Measurements from ENCODE around the gene PLCG2. TPM values are rescaled to one million over a fixed set of nuclear protein-coding genes. Genes with fewer than 3 reads are reported as not detected.
"Not testable (repeated sequence)": the region's sequence is repeated elsewhere in the genome, so short reads cannot be mapped to it uniquely, and the experiment has no call there.

The PLCG2 gene
- total RNA-seq, 1 donor from 2014 or later: 47.7 TPM

DNA sequence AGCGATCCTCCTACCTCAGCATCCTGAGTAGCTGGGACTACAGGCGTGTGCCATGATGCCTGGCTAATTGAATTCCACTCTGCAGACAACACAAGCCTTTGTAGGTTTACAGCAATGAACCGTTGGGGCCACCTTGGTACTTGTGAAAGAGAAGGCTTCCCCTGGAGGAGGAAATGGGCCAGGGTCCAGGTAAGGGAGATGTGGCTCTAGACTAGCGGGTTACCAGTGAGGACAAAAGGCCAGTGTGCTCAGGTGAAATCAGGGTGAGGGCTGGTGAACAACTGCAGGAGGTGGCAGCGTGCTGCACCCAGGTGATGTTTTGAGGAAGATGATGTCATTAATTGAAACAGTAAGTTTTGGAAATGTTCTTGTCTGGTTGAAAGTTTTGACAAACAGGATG lies 225.5 kb downstream of the PLCG2 start:
- intact Hi-C loops (cut with DNase I): no loop called here
- ATAC-seq: no peak
- Histone ChIP-seq H3K27me3 (ENCODE audit: low read depth) (no peaks in the 10 kb centered on the region), H3K4me1 (no peaks in the 10 kb centered on the region), H3K36me3 (peaks cover 3% of the 10 kb centered on the region), H3K27ac (no peak overlapping the region), H3K4me3 (no peak overlapping the region), H3K9me3 (peaks cover 8% of the 10 kb centered on the region)
- TF ChIP-seq, protein P1, sequence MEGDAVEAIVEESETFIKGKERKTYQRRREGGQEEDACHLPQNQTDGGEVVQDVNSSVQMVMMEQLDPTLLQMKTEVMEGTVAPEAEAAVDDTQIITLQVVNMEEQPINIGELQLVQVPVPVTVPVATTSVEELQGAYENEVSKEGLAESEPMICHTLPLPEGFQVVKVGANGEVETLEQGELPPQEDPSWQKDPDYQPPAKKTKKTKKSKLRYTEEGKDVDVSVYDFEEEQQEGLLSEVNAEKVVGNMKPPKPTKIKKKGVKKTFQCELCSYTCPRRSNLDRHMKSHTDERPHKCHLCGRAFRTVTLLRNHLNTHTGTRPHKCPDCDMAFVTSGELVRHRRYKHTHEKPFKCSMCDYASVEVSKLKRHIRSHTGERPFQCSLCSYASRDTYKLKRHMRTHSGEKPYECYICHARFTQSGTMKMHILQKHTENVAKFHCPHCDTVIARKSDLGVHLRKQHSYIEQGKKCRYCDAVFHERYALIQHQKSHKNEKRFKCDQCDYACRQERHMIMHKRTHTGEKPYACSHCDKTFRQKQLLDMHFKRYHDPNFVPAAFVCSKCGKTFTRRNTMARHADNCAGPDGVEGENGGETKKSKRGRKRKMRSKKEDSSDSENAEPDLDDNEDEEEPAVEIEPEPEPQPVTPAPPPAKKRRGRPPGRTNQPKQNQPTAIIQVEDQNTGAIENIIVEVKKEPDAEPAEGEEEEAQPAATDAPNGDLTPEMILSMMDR (IDR thresholded peaks at IDR 0.05): no peak
- DNase-seq: no peak

DNA sequence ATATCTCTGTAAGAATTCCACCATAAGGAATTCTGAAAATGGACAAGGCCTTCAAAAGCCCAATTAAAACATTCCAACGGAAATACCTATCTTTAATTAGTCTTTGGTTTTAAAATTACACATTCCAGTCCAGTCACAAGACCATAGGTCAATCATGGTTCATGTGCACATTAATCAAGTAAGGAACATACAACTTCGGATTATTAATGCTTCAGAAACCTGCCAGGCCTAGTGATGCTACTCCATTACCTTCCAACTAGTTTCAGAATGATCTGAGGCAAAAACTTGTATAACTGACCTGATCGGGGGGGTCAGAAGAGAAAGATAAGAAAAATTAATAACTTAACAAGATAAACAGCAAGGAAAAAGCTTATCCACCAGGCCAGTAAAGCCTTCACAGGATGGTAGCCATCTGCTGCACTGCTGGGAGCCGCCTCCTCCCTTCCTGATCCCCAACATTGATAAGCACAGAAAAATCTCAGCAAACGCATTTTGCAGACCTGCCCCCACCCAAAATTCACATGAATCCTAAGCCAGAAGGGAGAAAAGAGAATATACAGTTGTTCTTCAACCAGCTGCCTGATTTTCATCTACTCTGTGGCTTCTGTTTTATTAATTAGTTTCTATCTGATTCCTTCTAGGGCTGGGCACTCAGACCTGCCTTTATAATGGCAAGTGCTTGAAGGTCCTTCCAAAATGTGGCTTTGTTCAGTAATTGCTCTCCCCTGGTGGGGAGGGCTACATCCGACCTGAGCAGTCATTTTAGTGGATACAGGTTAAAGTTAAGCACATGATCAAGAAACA lies 226.1 kb downstream of the PLCG2 start:
- Histone ChIP-seq H3K27ac (no peak overlapping the region), H3K4me1 (no peaks in the 10 kb centered on the region), H3K27me3 (ENCODE audit: low read depth) (no peaks in the 10 kb centered on the region), H3K36me3 (no peaks in the 10 kb centered on the region), H3K4me3 (no peak overlapping the region), H3K9me3 (peaks cover 8% of the 10 kb centered on the region)
- ATAC-seq: no peak
- intact Hi-C loops (cut with DNase I): no loop called here
- TF ChIP-seq, protein P1 (IDR thresholded peaks at IDR 0.05): no peak
- DNase-seq: no peak

GRCh38 chr16:82006036-82006435 lies 226.9 kb downstream of the PLCG2 start:
- H3K36me3 ChIP-seq: no peaks in the 10 kb centered on the region
- TF ChIP-seq, protein P1 (IDR thresholded peaks at IDR 0.05): no peak
- H3K9me3 ChIP-seq: peaks cover 8% of the 10 kb centered on the region
- H3K27me3 ChIP-seq (ENCODE audit: low read depth): no peaks in the 10 kb centered on the region
- H3K4me1 ChIP-seq: no peaks in the 10 kb centered on the region
- no peak overlapping the region for H3K27ac ChIP-seq
- no peak for DNase-seq
- no peak overlapping the region for H3K4me3 ChIP-seq
- ATAC-seq: no peak
- intact Hi-C loops (cut with DNase I): no loop called here

GRCh38 chr16:82007189-82007588 lies 228.1 kb downstream of the PLCG2 start:
- ATAC-seq (no peak), DNase-seq (no peak)
- TF ChIP-seq, protein P1 (IDR thresholded peaks at IDR 0.05): no peak
- Histone ChIP-seq H3K27me3 (ENCODE audit: low read depth) (no peaks in the 10 kb centered on the region), H3K9me3 (peaks cover 8% of the 10 kb centered on the region), H3K4me3 (no peak overlapping the region), H3K4me1 (no peaks in the 10 kb centered on the region), H3K27ac (no peak overlapping the region), H3K36me3 (no peaks in the 10 kb centered on the region)
- intact Hi-C loops (cut with DNase I): no loop called here

DNA sequence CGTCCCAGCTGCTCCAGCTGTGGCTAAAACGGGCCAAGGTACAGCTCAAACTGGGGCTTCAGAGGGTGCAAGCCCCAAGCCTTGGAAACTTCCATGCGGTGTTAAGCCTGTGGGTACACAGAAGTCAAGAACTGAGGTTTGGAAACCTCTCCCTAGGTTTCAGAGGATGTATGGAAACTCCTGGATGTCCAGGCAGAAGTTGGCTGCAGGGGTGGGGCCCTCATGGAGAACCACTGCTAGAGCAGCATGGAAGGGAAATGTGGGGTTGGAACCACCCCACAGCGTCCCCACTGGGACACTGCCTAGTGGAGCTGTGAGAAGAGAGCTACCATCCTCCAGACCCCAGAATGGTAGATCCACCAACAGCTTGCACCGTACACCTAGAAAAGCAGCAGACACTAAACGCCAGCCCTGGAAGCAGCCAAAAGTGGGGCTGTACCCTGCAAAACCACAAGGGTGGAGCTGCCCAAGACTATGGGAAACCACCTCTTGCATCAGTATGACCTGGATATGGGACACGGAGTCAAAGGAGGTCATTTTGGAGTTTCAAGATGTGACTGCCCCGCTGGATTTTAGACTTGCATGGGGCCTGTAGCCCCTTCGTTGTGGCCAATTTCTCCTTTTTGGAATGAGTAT lies 230.0 kb downstream of the PLCG2 start:
- no peak overlapping the region for H3K4me3 ChIP-seq
- DNase-seq (no peak), ATAC-seq (no peak)
- peaks cover 8% of the 10 kb centered on the region for H3K9me3 ChIP-seq
- intact Hi-C loops (cut with DNase I): no loop called here
- no peak overlapping the region for H3K27ac ChIP-seq
- no peaks in the 10 kb centered on the region for H3K27me3 ChIP-seq (ENCODE audit: low read depth)
- TF ChIP-seq, protein P1 (IDR thresholded peaks at IDR 0.05): no peak
- H3K36me3 ChIP-seq: no peaks in the 10 kb centered on the region
- no peaks in the 10 kb centered on the region for H3K4me1 ChIP-seq

- H3K27ac ChIP-seq; H3K9me3 ChIP-seq; H3K4me3 ChIP-seq; intact Hi-C loops (cut with DNase I); DNase-seq; H3K4me1 ChIP-seq; ATAC-seq; H3K36me3 ChIP-seq; H3K27me3 ChIP-seq (ENCODE audit: low read depth): not testable (repeated sequence)
These were observed 230.7 kb downstream of the PLCG2 start for GRCh38 chr16:82009789-82010188.
